EH (cell line): ENCODE measurements around the gene ZYX.

Source experiments
- DNase-seq: peaks from one replicate; pipeline ENCODE4 v3.0.0-alpha.2; 2015; ENCODE audit warnings: low read depth

The ZYX gene

DNA sequence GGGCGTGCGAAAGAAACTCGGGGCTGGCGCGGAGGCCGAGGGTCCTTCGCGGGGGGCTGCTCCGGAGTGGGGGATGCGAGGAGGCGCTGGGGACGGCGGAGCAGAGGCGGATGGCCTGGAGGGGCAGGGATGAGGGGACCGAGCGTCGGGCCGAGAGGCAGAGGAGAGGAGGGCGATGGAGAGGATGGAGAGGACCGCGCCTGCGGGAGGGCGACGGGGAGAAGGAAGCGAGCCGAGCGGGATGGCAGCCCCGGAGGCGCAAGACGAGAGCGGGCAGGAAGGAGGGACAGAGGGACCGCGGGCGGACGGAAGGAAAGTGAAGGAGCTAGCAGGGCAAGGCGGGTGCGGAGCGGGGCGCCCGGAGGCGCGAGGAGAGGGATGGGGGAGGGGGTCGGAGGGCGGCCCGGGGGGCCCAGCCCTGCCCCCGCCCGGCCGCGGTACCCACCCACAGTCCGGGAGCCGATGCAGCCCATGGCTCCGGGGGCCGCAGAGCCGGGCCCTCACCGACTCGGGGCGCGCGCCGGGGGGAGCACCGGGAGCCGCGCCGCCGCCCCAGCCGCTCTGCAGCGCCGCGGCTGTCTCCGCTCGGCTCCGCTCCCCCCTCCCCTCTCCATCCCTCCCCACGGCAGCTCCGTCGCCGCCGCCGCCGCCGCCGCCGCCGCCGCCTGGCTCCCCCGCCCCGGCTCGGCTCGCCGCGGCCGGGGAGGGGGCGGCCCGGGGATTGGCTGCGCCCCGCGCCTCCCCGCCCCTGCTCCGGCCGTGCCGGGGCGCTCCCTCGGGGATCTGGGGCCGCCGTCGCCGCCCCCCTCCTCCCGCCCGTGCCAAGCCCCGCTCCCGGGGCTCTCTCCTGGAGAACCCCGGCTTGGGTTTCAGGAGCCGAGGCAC, 18.8 kb upstream of the ZYX start, which contains the start of gene FAM131B:
TSS of gene FAM131B (minus strand) at position 583 of the 885 bp plus-strand sequence. CDS start at position 473, 110 bp downstream.
- peak; percentile 47 for DNase-seq

- no peak for DNase-seq
Measured at GRCh38 chr7:143363016-143363937, 17.9 kb upstream of the ZYX start.

- peak; percentile 64 for DNase-seq
Measured at GRCh38 chr7:143367972-143368371, 13.2 kb upstream of the ZYX start.

GRCh38 chr7:143368387-143368786, 12.8 kb upstream of the ZYX start:
- DNase-seq = no peak

DNA sequence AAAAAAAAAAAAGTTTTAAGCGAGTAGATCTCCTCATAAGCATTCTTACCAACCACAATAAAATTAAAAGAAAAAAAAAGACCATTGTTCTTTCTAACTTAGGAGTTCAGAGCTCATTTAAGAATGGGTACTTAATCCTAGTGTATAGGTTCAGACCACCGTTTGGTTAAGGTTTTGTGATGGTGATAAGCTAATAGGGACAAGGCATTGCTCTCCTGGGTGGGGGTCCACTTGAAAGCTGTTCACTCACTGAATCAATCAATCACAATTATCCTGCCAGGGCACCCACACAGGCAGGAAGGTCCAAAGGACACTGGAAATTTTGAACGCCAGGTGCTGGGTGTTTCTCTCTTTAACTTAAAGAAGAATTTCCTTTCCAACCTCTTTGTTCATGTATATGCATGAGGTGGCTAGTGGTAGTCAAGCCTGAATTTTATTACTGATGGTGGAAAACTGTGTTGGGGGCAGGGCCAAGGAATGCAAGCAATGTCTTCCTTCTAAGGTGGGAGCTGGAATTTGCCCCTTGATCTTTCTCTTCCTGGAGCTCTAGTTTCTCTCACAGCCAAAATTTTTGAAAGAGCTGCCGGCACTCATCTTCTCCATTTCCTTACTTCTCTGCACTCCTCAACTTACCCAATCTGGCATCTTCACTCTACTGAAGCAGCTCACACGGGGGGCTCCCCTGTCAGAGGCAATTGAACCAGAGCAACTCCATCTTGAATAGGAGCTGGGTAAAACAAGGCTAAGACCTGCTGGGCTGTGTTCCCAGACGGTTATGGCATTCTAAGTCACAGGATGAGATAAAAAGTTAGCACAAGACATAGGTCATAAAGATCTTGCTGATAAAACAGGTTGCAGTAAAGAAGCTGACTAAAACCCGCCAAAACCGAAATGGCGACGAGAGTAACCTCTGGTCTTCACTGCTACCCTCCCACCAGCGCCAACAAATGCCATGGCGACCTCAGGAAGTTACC, 11.2 kb upstream of the ZYX start:
- DNase-seq = peak; percentile 7

DNA sequence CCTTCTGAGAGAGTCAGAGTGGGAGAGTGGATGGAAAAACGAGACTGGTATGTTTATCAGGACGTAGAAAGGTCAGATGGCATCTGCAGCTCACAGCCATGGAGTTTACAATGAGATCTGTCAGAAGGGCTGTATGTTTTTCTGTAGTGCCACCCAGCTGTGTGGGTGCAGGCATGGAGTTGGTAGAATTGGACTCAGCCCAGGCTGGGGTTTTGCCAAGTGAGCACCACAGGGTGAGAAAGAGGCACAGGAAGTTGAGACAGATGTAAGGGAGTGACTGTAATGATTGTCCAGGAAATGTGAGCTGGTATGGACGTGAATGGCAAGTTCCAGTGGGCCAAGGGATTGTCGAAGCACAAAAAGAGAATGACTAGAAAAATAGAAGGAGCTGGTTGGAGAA, 9.1 kb upstream of the ZYX start:
- DNase-seq = peak; percentile 49

DNA sequence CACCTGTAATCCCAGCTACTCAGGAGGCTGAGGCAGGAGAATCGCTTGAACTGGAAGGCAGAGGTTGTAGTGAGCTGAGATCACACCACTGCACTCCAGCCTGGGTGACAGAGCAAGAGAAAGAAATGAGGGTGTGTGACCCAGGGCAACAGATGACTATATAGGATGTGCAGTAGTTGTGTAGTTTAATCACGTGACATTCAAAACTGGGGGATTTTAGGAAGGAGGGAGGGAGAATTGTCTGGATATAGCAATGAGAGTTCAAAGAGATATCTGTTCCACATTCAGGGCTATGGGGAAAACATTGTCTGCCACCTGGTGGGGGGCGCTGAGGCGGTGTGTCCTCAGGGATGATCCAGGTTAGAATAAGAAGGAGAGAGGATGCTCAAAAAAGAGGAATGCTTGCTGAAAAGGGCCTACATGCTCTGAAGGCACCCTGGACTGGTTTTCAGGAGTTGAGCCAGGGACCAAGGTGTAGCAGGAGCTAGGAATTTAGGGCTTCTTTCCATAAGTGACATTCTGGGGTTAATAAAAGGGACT, 7.8 kb upstream of the ZYX start:
- no peak for DNase-seq

GRCh38 chr7:143374561-143374960, 6.6 kb upstream of the ZYX start:
- DNase-seq = no peak

DNA sequence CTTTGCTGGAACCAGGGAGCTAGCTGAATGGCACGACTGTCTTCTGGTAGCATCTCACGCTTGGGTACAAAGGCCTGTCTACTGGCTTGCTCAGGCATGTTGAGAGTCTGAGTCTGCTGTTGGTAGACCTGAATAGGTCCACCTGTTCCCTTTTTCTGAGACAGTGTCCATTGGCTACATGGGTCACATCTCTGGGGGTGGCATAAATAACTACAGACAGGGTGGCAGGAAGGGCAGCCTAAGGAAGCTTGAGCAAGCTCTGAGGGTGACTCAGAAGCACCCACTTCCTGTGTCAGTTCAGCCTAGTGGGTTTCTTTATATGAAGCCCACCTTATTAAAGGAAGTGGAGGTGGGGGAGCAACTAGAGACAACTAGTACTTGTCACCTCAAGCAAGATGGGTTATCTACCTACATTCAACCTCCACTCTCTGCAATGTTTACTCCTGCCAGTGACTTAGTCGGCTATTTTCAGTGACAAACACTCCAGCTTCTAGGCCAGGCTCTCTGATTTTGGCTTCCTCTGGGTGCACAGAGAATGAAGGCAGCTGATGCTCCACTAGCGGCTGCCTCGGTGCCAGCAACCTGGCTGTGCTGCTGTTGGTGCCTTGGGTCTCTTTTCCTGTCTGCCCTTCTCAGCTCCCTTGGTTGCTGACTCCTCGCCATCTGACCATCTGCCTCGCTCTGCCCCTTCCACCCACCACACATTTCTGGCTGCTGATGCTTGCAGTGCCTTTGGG, 5.7 kb upstream of the ZYX start:
- DNase-seq = peak; percentile 55

GRCh38 chr7:143376396-143376795, 4.7 kb upstream of the ZYX start:
- DNase-seq = no peak

GRCh38 chr7:143379611-143380259, 1.4 kb upstream of the ZYX start:
- DNase-seq = no peak

DNA sequence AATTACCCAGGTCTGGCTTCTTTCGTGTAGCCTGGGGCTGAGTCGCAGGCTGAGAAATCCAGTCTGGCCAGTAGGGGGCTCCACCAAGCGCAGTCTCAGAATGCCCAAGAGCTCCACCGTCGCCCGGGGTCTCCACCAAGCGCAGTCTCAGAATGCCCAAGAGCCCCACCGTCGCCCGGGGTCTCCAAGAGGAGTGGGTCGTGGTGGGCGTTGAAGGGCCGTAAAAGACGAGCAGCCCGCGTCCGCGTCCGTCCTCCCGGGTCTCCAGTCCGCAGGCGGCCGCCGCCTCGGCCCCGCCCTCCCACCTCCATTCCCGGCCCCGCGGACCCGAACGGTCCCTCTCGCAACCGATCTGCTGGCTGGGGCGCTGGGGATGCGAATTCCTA, 892 bp upstream of the ZYX start:
- peak; percentile 88 for DNase-seq

DNA sequence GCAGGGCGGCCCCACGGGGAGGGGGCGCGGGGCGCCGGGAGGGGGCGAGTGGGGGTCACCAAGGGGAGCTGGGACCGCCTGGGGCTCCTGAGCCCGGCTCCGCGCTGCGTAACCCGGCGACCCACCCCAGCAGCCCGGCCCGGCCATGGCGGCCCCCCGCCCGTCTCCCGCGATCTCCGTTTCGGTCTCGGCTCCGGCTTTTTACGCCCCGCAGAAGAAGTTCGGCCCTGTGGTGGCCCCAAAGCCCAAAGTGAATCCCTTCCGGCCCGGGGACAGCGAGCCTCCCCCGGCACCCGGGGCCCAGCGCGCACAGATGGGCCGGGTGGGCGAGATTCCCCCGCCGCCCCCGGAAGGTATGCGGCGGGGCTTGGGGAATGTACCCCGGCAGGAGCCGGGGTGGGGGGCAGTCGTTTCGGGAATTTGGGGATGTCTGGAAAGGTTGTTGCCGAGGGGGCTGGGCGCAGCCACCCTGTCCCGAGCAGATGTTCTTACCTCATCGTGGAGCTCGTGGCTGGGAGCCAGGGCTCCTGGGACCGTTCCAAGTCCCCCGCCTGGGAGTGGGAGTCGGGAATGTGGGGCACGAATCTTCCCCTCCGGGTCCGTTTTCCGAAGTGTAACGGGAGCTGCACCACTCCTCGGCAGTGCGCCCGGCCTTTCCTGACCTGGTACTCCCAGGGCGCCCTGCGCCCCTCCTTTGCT, 431 bp downstream of the ZYX start:
- peak; percentile 78 for DNase-seq

GRCh38 chr7:143382126-143382790, 1.1 kb downstream of the ZYX start:
- no peak for DNase-seq

- no peak for DNase-seq
Measured at GRCh38 chr7:143382791-143383641, 1.9 kb downstream of the ZYX start.

DNA sequence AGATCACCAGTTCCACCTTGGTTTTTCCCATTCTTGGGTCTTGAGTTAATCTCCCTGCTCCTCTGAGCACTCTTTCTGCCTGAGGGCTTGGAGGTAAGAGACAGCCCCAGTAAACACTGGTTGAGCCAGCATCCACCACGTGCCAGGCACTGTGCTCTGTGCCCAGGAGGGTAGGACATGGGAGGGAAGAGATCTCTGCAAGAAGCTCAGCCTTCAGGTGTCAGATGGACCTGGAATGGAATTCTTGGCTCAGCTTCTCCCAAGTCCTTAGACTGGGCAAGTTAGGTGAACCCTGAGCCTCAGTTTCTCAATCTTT, 2.5 kb downstream of the ZYX start:
- DNase-seq = no peak

GRCh38 chr7:143384148-143384547, 3.0 kb downstream of the ZYX start:
- peak; percentile 75 for DNase-seq
